Uterus (tissue), 2 donors: ENCODE results near the gene ZBTB33.

ENCODE experiments used
- POLR2A ChIP-seq, 2 donors: fragments of 450-650 bp; IDR thresholded peaks; one replicate each; pipeline ENCODE4 v1.6.1; 2016; ENCODE audit warnings: antibody characterized with exemption in 2 of 2, mild to moderate bottlenecking in 1 of 2, moderate library complexity in 1 of 2
- TF ChIP-seq, protein P1 (sequence below), 4 experiments: fragments of 200-600 bp in 2 of 4; fragments of 450-650 bp in 2 of 4; sonication (generic) in 2 of 4; IDR thresholded peaks; one replicate each; pipeline ENCODE4 v1.5.1; 2016 to 2019; ENCODE audit warnings: antibody characterized with exemption in 4 of 4, mild to moderate bottlenecking in 2 of 4, moderate library complexity in 1 of 4

GRCh38 chrX:120291211-120291610 lies 40.6 kb downstream of the ZBTB33 start:
- TF ChIP-seq, protein P1, sequence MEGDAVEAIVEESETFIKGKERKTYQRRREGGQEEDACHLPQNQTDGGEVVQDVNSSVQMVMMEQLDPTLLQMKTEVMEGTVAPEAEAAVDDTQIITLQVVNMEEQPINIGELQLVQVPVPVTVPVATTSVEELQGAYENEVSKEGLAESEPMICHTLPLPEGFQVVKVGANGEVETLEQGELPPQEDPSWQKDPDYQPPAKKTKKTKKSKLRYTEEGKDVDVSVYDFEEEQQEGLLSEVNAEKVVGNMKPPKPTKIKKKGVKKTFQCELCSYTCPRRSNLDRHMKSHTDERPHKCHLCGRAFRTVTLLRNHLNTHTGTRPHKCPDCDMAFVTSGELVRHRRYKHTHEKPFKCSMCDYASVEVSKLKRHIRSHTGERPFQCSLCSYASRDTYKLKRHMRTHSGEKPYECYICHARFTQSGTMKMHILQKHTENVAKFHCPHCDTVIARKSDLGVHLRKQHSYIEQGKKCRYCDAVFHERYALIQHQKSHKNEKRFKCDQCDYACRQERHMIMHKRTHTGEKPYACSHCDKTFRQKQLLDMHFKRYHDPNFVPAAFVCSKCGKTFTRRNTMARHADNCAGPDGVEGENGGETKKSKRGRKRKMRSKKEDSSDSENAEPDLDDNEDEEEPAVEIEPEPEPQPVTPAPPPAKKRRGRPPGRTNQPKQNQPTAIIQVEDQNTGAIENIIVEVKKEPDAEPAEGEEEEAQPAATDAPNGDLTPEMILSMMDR (IDR thresholded peaks at IDR 0.05) = no peak
- TF ChIP-seq POLR2A (IDR thresholded peaks at IDR 0.05) = no peak
